Measurements from ENCODE around the gene MAB21L4.

The MAB21L4 gene

DNA sequence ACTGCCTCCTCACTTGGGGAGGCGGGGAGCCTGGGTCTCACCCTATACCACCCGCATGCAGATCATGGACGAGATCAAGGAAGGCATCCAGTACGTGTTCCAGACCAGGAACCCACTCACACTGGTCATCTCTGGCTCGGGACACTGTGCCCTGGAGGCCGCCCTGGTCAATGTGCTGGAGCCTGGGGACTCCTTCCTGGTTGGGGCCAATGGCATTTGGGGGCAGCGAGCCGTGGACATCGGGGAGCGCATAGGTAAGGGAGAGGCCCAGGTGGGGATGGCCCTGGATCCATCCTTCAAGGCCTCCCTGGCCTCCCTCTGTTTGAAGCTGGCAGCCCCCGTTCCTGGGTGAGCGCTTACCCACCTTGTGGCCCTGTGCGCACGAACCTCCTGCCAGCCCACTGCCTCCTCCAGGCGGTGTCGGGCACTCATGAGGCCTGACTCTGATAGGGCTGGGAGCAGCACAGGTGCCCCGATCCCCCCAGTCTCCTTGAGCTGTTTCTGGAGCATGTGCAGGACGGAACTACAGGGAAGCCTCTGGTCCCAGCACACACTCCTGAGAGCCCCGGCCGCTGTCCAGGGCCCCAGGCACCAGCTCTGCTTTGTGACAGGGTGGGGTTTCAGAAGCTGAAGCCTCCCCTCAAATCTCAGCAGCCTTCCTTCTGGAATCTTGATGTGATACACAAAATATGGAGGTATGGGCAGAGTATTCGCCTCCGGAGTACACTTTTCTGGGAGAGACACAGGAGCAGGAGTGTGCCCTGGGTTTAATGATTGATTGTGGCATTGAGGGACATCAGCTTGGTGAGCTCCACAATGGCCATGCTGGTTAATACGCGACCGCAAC lies 26.6 kb downstream of the MAB21L4 start:
- H3K36me3 Mint-ChIP-seq (ENCODE audit: insufficient read depth) = no peaks in the 10 kb centered on the region
- H3K4me3 Mint-ChIP-seq = no peak overlapping the region
- no peaks in the 10 kb centered on the region for H3K4me1 Mint-ChIP-seq (ENCODE audit: low read depth in 2 of 2)
- H3K9me3 Mint-ChIP-seq = no peaks in the 10 kb centered on the region
- no peak overlapping the region for H3K27ac Mint-ChIP-seq
- ATAC-seq (replicated peaks) (no peak), DNase-seq (no peak)
- H3K27me3 Mint-ChIP-seq = peaks cover 8 to 64% of the 10 kb centered on the region in 2 donors

DNA sequence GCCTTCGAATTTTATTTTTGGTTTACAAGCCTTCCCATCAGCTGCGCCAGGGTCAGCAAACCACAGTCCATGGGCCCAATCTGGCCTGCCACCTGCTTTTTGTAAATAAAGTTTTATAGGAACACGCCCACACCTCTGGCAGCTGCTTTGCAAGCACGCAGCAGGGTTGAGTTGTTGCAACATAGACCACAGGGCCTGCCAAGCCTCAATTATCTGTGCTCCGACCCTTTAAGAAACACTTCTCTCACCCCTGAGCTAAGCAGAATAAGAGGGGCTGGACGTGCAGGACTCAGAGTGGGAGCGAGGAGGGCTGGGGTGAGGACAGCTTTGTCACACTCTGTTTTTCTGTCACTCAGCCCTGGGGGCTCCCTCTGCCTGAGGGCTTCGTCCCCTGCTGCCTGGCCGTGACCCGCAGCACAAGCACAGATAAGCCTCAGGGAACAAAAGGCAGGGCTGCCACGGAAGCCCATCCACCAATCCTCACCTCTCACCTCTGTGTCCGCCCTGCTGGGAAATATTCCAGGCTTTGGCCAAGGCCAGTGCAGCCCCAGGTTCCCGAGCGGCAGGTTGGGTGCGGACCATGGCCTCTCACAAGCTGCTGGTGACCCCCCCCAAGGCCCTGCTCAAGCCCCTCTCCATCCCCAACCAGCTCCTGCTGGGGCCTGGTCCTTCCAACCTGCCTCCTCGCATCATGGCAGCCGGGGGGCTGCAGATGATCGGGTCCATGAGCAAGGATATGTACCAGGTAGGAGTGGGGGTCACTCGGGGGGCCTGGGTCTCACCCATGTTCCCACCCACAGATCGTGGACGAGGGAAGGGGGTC lies 27.5 kb downstream of the MAB21L4 start, which contains the start of gene AGXT:
Gene AGXT (plus strand): TSS at position 539 of the 823 bp plus-strand sequence. CDS start 42 bp downstream, at position 581.
- ATAC-seq (replicated peaks) = no peak
- Mint-ChIP-seq H3K4me3 (no peak within 1 kb of the TSS), H3K27me3 (peaks cover 14 to 72% of the 10 kb centered on the region in 2 donors), H3K9me3 (no peaks in the 10 kb centered on the region), H3K27ac (no peak within 1 kb of the TSS), H3K36me3 (ENCODE audit: insufficient read depth) (no peaks in the 10 kb centered on the region), H3K4me1 (ENCODE audit: low read depth in 2 of 2) (no peaks in the 10 kb centered on the region)
- no peak for DNase-seq

DNA sequence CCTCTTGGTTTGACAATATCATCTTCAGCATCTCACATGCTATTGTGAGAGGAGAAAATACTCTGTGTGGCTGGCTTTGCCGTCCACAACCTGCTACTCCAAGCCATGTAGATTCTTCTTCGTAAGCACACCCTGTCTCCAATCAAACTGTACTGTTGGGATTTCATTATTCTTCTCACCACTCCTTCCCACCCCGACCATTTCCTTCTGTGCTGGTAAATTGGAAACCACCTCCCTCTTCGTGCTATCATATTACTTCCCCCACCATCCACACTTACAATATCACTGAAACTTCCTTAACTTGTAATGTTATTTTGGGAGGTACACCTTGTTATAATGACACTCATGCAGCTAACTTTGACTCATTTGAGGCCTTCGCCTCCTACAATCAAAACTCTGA lies 30.6 kb downstream of the MAB21L4 start:
- Mint-ChIP-seq H3K27ac (no peak overlapping the region), H3K36me3 (ENCODE audit: insufficient read depth) (no peaks in the 10 kb centered on the region), H3K27me3 (peaks cover 24 to 74% of the 10 kb centered on the region in 2 donors), H3K4me3 (no peak overlapping the region), H3K4me1 (ENCODE audit: low read depth in 2 of 2) (no peaks in the 10 kb centered on the region), H3K9me3 (no peaks in the 10 kb centered on the region)
- ATAC-seq (replicated peaks) (no peak), DNase-seq (no peak)

DNA sequence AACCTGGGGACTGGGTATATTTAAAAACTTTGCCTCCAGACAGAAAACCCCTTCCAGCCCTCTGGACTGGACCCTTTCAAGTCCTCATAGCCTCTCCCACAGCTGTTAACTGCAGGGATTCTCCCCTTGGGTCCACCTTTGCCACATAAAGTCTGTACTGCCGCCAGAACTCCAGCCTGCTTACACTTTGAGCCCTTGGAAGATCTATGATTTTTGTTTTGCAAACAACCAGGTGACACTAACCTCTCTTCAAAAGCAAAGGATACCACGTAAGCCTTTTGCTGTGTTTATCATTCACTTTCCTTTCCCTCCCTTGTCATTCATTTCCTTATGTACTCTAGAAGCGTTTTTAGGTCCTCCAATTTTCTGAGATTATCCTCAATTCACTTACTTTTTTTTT lies 31.5 kb downstream of the MAB21L4 start:
- DNase-seq (no peak), ATAC-seq (replicated peaks) (no peak)
- H3K4me3 Mint-ChIP-seq = no peak overlapping the region
- H3K27ac Mint-ChIP-seq = peak overlapping the region in 1 of 2 donors; percentile 53
- H3K27me3 Mint-ChIP-seq = peaks cover 28 to 69% of the 10 kb centered on the region in 2 donors
- H3K9me3 Mint-ChIP-seq = no peaks in the 10 kb centered on the region
- no peaks in the 10 kb centered on the region for H3K4me1 Mint-ChIP-seq (ENCODE audit: low read depth in 2 of 2)
- H3K36me3 Mint-ChIP-seq (ENCODE audit: insufficient read depth) = no peaks in the 10 kb centered on the region

GRCh38 chr2:240861547-240861946 lies 34.4 kb downstream of the MAB21L4 start:
- Mint-ChIP-seq H3K4me3 (no peak overlapping the region), H3K27me3 (peaks cover 36 to 64% of the 10 kb centered on the region in 2 donors), H3K4me1 (ENCODE audit: low read depth in 2 of 2) (no peaks in the 10 kb centered on the region), H3K36me3 (ENCODE audit: insufficient read depth) (no peaks in the 10 kb centered on the region), H3K9me3 (no peaks in the 10 kb centered on the region), H3K27ac (no peak overlapping the region)
- DNase-seq (no peak), ATAC-seq (replicated peaks) (no peak)

DNA sequence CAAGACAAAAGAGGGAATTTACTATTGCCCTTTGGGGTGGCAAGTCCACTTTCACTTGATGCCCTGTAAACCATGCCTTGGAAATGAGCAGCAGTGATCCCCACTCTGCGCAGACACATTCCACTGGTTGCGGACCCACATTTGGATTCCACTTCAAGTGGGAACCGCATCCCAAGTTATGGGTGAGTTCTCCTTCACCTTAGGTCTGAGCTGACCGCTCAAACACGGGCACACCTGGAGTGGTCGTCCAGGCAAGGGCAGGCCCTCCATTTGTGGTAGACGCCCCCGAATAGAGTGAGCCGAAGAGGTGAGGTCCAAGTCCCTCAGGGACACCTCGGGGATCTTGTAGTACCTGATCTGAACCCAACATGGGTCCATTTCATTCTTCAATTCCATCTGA lies 37.1 kb downstream of the MAB21L4 start:
- no peak overlapping the region for H3K27ac Mint-ChIP-seq
- DNase-seq = no peak

GRCh38 chr2:240858321-240858720 lies 37.6 kb downstream of the MAB21L4 start:
- Mint-ChIP-seq H3K36me3 (ENCODE audit: insufficient read depth) (no peaks in the 10 kb centered on the region), H3K27ac (no peak overlapping the region), H3K27me3 (peaks cover 30 to 32% of the 10 kb centered on the region in 2 donors), H3K4me3 (no peak overlapping the region), H3K4me1 (ENCODE audit: low read depth in 2 of 2) (no peaks in the 10 kb centered on the region), H3K9me3 (peaks cover 3 to 7% of the 10 kb centered on the region in 2 donors)
- ATAC-seq (replicated peaks) (no peak), DNase-seq (no peak)

More for the DNA sequence above, 37.1 kb downstream of the MAB21L4 start:
- Mint-ChIP-seq H3K27me3 (peaks cover 32 to 37% of the 10 kb centered on the region in 2 donors), H3K9me3 (peaks cover 3 to 7% of the 10 kb centered on the region in 2 donors), H3K36me3 (ENCODE audit: insufficient read depth) (no peaks in the 10 kb centered on the region), H3K4me1 (ENCODE audit: low read depth in 2 of 2) (no peaks in the 10 kb centered on the region), H3K4me3 (no peak overlapping the region)
- no peak for ATAC-seq (replicated peaks)

DNA sequence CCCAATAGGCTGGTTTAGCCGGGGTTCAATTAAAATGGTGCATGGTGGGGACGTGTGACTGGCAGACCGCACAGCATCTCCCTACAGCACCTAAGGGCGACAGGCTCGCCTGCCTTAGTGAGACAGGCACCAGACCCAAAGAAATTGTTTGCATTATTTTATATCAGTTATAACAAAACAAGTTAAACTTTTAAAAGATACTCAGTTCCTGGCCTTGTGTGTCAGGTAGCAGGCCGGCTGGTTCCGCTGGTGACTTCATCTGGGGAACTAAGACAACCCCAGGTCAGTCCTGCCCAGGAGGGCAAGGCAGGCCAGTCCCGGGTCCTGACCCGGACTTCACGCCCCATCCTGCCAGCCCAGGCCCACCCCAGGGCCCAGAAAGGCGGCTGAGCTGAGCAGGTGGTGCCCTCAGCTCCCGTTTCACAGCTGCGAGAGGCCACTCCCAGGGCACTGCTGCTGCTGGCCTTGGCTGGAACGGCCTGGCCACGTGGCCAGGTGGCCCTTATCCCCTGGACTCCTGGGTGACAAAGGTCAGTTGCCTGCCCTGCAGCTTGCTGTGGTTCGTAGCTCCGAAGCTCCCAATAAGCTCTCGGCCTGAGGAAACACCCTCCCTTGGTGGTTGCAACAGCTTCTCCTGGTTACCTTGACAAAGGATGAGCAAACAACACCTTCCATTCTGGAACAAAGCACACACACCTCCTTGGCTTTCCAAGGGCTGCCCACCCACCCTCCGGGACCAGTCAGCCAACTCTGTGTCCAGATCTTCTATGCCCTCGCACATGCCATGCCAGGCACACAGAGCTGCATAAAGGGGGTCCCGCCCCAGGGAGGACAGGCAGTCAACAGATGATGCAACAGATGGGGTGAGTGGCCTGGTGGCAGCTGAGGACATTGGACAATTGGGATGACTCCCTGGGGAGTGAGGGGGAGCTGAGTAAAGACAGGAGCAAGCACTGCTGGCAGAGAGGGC lies 38.6 kb downstream of the MAB21L4 start:
- H3K27me3 Mint-ChIP-seq = peaks cover 30 to 32% of the 10 kb centered on the region in 2 donors
- no peak overlapping the region for H3K4me3 Mint-ChIP-seq
- no peak overlapping the region for H3K27ac Mint-ChIP-seq
- peaks cover 0 to under 1% of the 10 kb centered on the region in 2 donors for H3K4me1 Mint-ChIP-seq (ENCODE audit: low read depth in 2 of 2)
- H3K9me3 Mint-ChIP-seq = peaks cover 3 to 7% of the 10 kb centered on the region in 2 donors
- DNase-seq = no peak
- H3K36me3 Mint-ChIP-seq (ENCODE audit: insufficient read depth) = no peaks in the 10 kb centered on the region
- no peak for ATAC-seq (replicated peaks)

GRCh38 chr2:240856151-240856980 lies 39.6 kb downstream of the MAB21L4 start:
- Mint-ChIP-seq H3K4me3 (no peak overlapping the region), H3K36me3 (ENCODE audit: insufficient read depth) (no peaks in the 10 kb centered on the region), H3K27me3 (peaks cover 27 to 40% of the 10 kb centered on the region in 2 donors), H3K9me3 (peaks cover 3 to 7% of the 10 kb centered on the region in 2 donors), H3K4me1 (ENCODE audit: low read depth in 2 of 2) (peaks cover 0 to 4% of the 10 kb centered on the region in 2 donors), H3K27ac (no peak overlapping the region)
- ATAC-seq (replicated peaks) (no peak), DNase-seq (no peak)

DNA sequence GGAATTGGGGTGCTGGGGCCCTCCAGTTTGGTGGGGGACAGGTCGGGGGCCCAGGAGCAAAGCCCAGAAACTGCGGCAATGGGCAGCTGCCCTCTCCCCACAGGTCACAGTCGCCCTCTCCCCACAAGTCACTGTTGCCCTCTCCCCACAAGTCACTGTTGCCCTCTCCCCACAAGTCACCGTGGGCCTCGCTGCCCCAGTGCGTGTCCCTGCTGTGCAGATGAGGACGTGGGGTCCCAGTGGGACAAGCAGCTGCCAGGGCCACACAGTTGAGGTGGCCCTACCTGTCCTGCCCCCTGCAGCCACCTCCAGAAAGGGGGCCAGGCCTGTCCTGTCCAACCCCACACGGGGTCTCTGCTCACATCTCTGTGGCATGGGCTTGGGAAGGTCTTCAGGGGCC lies 40.3 kb downstream of the MAB21L4 start:
- Mint-ChIP-seq H3K9me3 (peaks cover 3 to 7% of the 10 kb centered on the region in 2 donors), H3K4me1 (ENCODE audit: low read depth in 2 of 2) (peaks cover 0 to 10% of the 10 kb centered on the region in 2 donors), H3K4me3 (no peak overlapping the region), H3K27me3 (peaks cover 21 to 40% of the 10 kb centered on the region in 2 donors), H3K27ac (no peak overlapping the region), H3K36me3 (ENCODE audit: insufficient read depth) (no peaks in the 10 kb centered on the region)
- ATAC-seq (replicated peaks) (no peak), DNase-seq (no peak)

DNA sequence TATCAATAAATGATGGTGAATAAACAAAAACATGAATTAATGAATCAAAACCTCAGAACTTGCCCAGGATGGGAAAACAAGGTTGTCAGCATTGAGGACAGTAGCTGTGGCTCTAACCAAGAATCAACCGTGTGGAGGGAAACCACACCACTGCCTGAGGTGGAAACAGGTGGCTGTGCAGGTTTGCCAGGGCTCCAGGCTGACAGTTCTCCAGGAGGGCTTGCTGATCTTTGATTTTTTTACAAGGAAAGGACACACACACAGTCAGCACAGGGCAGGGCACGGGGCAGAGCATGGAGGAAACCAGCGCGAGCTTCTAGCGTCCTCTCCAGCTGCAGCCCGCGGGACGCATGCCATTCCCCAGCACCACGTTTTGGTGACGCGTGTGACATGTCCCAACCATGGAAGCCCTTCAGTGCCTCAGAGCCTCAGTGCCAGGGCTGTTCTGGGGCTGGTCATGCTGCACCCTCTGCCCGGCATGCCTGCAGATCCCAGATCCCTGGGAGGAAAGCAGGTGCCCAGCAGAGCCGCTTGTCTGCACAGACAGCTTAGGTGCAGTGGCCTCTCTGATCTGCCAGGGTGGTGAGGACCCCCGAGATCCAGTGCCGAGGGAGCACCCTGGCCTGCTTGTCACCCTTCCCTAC lies 43.2 kb downstream of the MAB21L4 start:
- no peak for DNase-seq
- no peak for ATAC-seq (replicated peaks)
- peaks cover 3 to 7% of the 10 kb centered on the region in 2 donors for H3K9me3 Mint-ChIP-seq
- no peak overlapping the region for H3K27ac Mint-ChIP-seq
- peaks cover 4 to 28% of the 10 kb centered on the region in 2 donors for H3K27me3 Mint-ChIP-seq
- no peak overlapping the region for H3K4me3 Mint-ChIP-seq
- H3K4me1 Mint-ChIP-seq (ENCODE audit: low read depth in 2 of 2) = peaks cover 0 to 10% of the 10 kb centered on the region in 2 donors
- no peaks in the 10 kb centered on the region for H3K36me3 Mint-ChIP-seq (ENCODE audit: insufficient read depth)

All from effector memory CD8-positive, alpha-beta T cell (primary cell).